ENCODE data around the gene INPP5A.

The INPP5A gene

DNA sequence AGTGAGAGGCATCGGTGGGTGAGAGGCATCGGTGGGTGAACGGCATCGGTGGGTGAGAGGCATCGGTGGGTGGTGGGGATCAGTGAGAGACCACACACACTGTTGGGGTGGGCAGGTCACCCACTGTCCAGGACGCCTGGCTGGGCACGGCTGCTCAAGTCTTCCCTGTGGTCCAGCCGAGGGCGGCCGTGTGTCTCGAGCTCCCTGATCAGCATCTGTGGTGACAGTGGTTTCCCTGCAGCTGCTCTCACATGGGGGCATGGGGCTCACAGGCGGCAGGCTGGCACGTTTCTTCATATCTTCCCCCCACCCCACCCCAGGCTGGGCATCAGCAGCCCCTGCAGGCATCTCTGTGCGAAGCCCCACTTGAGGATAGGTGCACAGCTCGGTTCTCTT lies 170.2 kb downstream of the INPP5A start:
- TF ChIP-seq, protein P1, sequence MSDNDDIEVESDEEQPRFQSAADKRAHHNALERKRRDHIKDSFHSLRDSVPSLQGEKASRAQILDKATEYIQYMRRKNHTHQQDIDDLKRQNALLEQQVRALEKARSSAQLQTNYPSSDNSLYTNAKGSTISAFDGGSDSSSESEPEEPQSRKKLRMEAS (IDR thresholded peaks at IDR 0.05), result no peak
- TF ChIP-seq FOXM1 (IDR thresholded peaks at IDR 0.05; ENCODE audit: borderline replicate concordance, low read depth), result no peak
- no peak for TF ChIP-seq RAD21 (IDR thresholded peaks at IDR 0.05; ENCODE audit: low read depth)
- no peak for TF ChIP-seq TAF1 (IDR thresholded peaks at IDR 0.05; ENCODE audit: low read depth)
- no peak for TF ChIP-seq CEBPB (IDR thresholded peaks at IDR 0.05)
- no peak for TF ChIP-seq TEAD4 (IDR thresholded peaks at IDR 0.05)
- TF ChIP-seq ZBTB7A (IDR thresholded peaks at IDR 0.05; ENCODE audit: low read depth), result no peak
- TF ChIP-seq, protein P2, sequence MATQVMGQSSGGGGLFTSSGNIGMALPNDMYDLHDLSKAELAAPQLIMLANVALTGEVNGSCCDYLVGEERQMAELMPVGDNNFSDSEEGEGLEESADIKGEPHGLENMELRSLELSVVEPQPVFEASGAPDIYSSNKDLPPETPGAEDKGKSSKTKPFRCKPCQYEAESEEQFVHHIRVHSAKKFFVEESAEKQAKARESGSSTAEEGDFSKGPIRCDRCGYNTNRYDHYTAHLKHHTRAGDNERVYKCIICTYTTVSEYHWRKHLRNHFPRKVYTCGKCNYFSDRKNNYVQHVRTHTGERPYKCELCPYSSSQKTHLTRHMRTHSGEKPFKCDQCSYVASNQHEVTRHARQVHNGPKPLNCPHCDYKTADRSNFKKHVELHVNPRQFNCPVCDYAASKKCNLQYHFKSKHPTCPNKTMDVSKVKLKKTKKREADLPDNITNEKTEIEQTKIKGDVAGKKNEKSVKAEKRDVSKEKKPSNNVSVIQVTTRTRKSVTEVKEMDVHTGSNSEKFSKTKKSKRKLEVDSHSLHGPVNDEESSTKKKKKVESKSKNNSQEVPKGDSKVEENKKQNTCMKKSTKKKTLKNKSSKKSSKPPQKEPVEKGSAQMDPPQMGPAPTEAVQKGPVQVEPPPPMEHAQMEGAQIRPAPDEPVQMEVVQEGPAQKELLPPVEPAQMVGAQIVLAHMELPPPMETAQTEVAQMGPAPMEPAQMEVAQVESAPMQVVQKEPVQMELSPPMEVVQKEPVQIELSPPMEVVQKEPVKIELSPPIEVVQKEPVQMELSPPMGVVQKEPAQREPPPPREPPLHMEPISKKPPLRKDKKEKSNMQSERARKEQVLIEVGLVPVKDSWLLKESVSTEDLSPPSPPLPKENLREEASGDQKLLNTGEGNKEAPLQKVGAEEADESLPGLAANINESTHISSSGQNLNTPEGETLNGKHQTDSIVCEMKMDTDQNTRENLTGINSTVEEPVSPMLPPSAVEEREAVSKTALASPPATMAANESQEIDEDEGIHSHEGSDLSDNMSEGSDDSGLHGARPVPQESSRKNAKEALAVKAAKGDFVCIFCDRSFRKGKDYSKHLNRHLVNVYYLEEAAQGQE (IDR thresholded peaks at IDR 0.05; ENCODE audit: low read depth), result no peak
- TF ChIP-seq TCF12 (IDR thresholded peaks at IDR 0.05; ENCODE audit: low read depth), result no peak
- no peak for TF ChIP-seq EP300 (IDR thresholded peaks at IDR 0.05; ENCODE audit: borderline replicate concordance)
- no peak for TF ChIP-seq EGR1 (IDR thresholded peaks at IDR 0.05)
- TF ChIP-seq CREB1 (IDR thresholded peaks at IDR 0.05; ENCODE audit: low read depth), result no peak
- TF ChIP-seq NFIC (IDR thresholded peaks at IDR 0.05), result no peak
- TF ChIP-seq YY1 (IDR thresholded peaks at IDR 0.05; ENCODE audit: low read depth), result no peak

DNA sequence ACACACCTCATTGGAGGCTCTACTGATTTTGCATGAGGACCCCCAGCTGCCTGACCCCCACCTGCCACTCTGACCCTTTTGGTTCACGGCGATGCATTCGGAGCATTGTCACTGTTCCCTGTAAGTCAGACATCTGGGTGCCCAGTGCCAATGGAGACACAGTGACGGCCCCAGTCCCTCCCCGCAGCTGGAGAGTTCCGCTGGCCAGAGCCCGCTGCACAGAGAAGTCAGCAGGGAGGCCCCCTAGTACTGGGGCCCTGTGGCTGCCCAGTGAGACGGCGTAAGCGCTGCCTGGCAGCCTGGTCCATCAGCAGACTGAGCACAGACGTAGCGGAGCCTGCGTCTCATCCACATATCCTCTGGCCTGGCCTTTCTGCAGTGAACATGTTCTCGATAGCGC lies 170.9 kb downstream of the INPP5A start:
- TF ChIP-seq YY1 (IDR thresholded peaks at IDR 0.05; ENCODE audit: low read depth), result no peak
- TF ChIP-seq RAD21 (IDR thresholded peaks at IDR 0.05; ENCODE audit: low read depth), result no peak
- TF ChIP-seq, protein P2 (IDR thresholded peaks at IDR 0.05; ENCODE audit: low read depth), result no peak
- no peak for TF ChIP-seq TAF1 (IDR thresholded peaks at IDR 0.05; ENCODE audit: low read depth)
- TF ChIP-seq TEAD4 (IDR thresholded peaks at IDR 0.05), result no peak
- no peak for TF ChIP-seq TCF12 (IDR thresholded peaks at IDR 0.05; ENCODE audit: low read depth)
- TF ChIP-seq NFIC (IDR thresholded peaks at IDR 0.05), result 0 out of 2 replicates have a peak, but pooled peaks have one; percentile 10

DNA sequence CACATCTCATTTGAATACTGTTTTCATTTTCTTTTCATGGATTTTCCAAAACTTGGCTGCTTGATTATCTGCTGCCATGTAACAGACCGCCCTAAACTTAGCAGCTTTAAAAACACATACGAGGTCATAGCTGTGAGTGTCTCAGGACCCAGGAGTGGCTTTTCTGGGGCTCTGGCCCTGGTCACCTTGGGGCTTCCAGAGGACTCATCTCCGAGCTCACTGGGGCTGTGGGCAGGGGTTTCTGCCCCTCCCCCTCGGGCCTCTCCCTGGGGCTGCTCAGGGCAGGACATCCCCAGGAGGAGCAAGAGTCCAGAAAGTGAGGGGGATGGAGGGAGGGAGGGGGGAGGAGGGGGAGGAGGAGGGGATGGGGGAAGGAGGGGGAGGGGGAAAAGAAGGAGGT lies 171.3 kb downstream of the INPP5A start:
- TF ChIP-seq CREB1 (IDR thresholded peaks at IDR 0.05; ENCODE audit: low read depth), result no peak
- no peak for TF ChIP-seq TCF12 (IDR thresholded peaks at IDR 0.05; ENCODE audit: low read depth)
- TF ChIP-seq, protein P3, sequence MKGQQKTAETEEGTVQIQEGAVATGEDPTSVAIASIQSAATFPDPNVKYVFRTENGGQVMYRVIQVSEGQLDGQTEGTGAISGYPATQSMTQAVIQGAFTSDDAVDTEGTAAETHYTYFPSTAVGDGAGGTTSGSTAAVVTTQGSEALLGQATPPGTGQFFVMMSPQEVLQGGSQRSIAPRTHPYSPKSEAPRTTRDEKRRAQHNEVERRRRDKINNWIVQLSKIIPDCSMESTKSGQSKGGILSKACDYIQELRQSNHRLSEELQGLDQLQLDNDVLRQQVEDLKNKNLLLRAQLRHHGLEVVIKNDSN (IDR thresholded peaks at IDR 0.05), result no peak
- TF ChIP-seq YY1 (IDR thresholded peaks at IDR 0.05; ENCODE audit: low read depth), result no peak
- TF ChIP-seq NFIC (IDR thresholded peaks at IDR 0.05), result no peak
- TF ChIP-seq ZBTB7A (IDR thresholded peaks at IDR 0.05; ENCODE audit: low read depth), result no peak
- no peak for TF ChIP-seq CEBPB (IDR thresholded peaks at IDR 0.05)
- TF ChIP-seq, protein P1 (IDR thresholded peaks at IDR 0.05), result no peak

DNA sequence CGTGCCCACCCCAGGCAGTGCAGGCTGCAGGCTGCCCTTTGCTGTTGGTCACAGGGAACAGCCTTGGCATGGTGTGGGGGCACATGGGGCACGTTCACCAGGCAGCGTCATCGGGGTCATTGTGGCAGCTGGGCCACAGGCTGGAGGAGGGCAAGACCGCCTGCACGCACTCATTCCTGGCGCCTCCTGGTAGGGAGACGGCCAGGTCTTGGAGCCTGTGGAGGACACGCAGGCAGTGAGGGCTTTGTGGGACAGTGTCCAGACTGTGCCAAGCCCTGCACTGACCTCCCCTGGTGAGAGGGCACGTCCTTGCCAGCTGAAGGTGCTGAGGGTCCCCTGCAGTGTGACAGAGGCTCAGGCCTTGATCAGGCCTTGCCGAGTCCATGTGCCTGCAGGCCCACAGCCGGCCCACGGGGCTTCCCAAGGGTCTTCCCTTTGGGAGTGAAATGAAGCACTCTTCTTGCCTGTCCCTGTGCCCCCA lies 171.9 kb downstream of the INPP5A start:
- no peak for TF ChIP-seq CREB1 (IDR thresholded peaks at IDR 0.05; ENCODE audit: low read depth)

DNA sequence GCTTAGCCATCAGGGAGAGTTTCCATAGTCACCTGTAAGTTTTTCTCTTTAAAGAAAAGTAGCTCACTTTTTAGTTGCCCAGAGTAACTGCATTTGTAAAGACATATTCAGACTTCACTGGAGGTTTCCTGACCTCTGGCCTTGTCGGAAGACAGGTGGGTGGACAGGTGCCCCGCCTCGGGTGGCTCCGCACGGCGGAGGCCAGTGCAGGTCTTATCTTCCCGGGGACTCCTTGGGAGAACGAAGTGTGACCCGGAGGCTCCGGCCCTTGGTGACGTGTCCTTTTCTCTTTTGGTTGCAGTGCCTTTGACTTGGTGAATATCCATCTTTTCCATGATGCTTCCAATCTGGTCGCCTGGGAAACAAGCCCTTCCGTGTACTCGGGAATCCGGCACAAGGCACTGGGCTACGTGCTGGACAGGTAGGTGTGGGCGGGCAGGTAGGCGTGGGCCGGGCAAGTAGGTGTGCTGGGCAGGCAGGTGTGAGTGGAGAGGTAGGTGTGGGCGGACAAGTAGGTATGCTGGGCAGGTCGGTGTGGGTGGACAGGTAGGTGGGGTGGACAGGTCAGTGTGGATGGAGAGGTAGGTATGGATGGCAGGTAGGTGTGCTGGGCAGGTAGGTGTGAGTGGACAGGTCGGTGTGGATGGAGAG lies 172.6 kb downstream of the INPP5A start:
- TF ChIP-seq EGR1 (IDR thresholded peaks at IDR 0.05) (peak; percentile 88), TAF1 (IDR thresholded peaks at IDR 0.05; ENCODE audit: low read depth) (no peak)

DNA sequence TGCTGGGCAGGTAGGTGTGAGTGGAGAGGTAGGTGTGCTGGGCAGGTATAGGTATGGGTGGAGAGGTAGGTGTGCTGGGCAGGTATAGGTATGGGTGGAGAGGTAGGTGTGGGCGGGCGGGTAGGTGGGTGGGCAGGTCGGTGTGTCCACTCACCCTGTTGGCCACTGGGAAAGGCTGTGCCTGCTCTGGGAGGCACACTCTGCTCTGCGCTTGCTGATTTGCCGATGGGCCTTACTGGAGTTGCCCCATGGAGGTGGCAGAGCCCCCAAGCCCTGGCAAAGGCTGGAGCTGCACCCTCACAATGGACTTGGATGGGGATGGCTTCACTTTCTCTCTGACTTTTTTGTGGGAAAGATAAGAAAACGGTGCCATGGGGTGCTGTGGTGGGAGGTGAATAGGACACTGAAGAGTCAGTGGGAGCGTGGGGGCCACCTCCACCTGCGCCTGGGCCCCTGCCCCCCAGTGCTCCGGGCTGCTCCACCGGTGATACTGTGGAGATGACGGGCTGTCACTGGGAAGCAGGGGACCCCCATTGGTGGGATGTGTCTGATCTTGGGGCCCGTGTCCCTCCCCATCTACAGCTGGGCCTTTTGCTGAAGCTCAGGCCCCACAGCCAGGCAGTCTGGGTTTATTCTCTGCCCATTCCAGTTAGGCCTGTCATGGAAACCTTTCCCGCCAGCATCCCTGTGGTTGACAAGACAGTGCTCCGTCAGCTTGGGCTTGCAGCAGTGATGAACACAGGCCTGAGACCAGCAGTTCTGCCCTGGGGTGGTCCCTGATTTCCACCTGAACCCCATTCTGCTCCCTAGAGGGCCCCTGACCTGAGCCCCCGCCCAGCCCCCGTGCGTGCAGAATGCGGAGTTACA lies 173.4 kb downstream of the INPP5A start:
- TF ChIP-seq, protein P2 (IDR thresholded peaks at IDR 0.05; ENCODE audit: low read depth), result no peak
- TF ChIP-seq EGR1 (IDR thresholded peaks at IDR 0.05) (no peak), EP300 (IDR thresholded peaks at IDR 0.05; ENCODE audit: borderline replicate concordance) (no peak), TCF12 (IDR thresholded peaks at IDR 0.05; ENCODE audit: low read depth) (no peak), TAF1 (IDR thresholded peaks at IDR 0.05; ENCODE audit: low read depth) (no peak), ZBTB7A (IDR thresholded peaks at IDR 0.05; ENCODE audit: low read depth) (no peak), CREB1 (IDR thresholded peaks at IDR 0.05; ENCODE audit: low read depth) (no peak), TEAD4 (IDR thresholded peaks at IDR 0.05) (no peak), RAD21 (IDR thresholded peaks at IDR 0.05; ENCODE audit: low read depth) (no peak), YY1 (IDR thresholded peaks at IDR 0.05; ENCODE audit: low read depth) (no peak), FOXM1 (IDR thresholded peaks at IDR 0.05; ENCODE audit: borderline replicate concordance, low read depth) (no peak), CEBPB (IDR thresholded peaks at IDR 0.05) (no peak), NFIC (IDR thresholded peaks at IDR 0.05) (no peak)
- TF ChIP-seq, protein P3 (IDR thresholded peaks at IDR 0.05), result no peak
- TF ChIP-seq, protein P1 (IDR thresholded peaks at IDR 0.05), result no peak
